Measurements from ENCODE around the gene SH3RF3. TPM values are rescaled to one million over a fixed set of nuclear protein-coding genes. Genes with fewer than 3 reads are reported as not detected.

The SH3RF3 gene
- total and polyA plus RNA-seq, 5 donors from 2014 or later = 0.16 to 1.6 (median 0.76) TPM

- Histone ChIP-seq H3K36me3 (ENCODE audit: control insufficient read depth, insufficient read depth, low read length) (no peaks in the 10 kb centered on the region), H3K9me3 (ENCODE audit: control insufficient read depth in 2 of 2, low read length in 2 of 2) (no peaks in the 10 kb centered on the region), H3K4me3 (ENCODE audit: low read depth, low read length) (no peak overlapping the region), H3K27me3 (ENCODE audit: control insufficient read depth, insufficient read depth, low read length) (no peaks in the 10 kb centered on the region), H3K4me1 (ENCODE audit: control insufficient read depth, insufficient read depth, low read length, poor library complexity, severe bottlenecking) (no peaks in the 10 kb centered on the region), H3K27ac (ENCODE audit: insufficient read depth, low read length, poor library complexity, severe bottlenecking) (no peak overlapping the region)
- peaks cover 5% of the 10 kb centered on the region for H3K36me3 Mint-ChIP-seq
- H3K4me1 Mint-ChIP-seq = peaks cover 0 to 6% (median under 1%) of the 10 kb centered on the region in 4 donors
- H3K27me3 Mint-ChIP-seq = no peaks in the 10 kb centered on the region
- DNase-seq = no peak
- H3K9me3 Mint-ChIP-seq = no peaks in the 10 kb centered on the region
- no peak overlapping the region for H3K4me3 Mint-ChIP-seq
- no peak overlapping the region for H3K27ac Mint-ChIP-seq
- ATAC-seq (ENCODE audit: low read depth in 2 of 2) = no peak
Observed at GRCh38 chr2:109409321-109410038, 280.5 kb downstream of the SH3RF3 start.

- H3K27ac Mint-ChIP-seq = no peak overlapping the region
Observed at GRCh38 chr2:109410039-109410815, 281.2 kb downstream of the SH3RF3 start.

GRCh38 chr2:109411640-109412325, 282.8 kb downstream of the SH3RF3 start:
- ATAC-seq (ENCODE audit: low read depth in 2 of 2) = no peak
- H3K27ac ChIP-seq (ENCODE audit: insufficient read depth, low read length, poor library complexity, severe bottlenecking) = no peak overlapping the region
- H3K27me3 ChIP-seq (ENCODE audit: control insufficient read depth, insufficient read depth, low read length) = no peaks in the 10 kb centered on the region
- no peaks in the 10 kb centered on the region for H3K36me3 Mint-ChIP-seq
- DNase-seq = no peak
- no peak overlapping the region for H3K27ac Mint-ChIP-seq
- H3K9me3 ChIP-seq (ENCODE audit: control insufficient read depth in 2 of 2, low read length in 2 of 2) = no peaks in the 10 kb centered on the region
- no peaks in the 10 kb centered on the region for H3K4me1 ChIP-seq (ENCODE audit: control insufficient read depth, insufficient read depth, low read length, poor library complexity, severe bottlenecking)
- H3K4me3 ChIP-seq (ENCODE audit: low read depth, low read length) = no peak overlapping the region
- peaks cover 0 to 4% (median under 1%) of the 10 kb centered on the region in 4 donors for H3K4me1 Mint-ChIP-seq
- no peak overlapping the region for H3K4me3 Mint-ChIP-seq
- no peaks in the 10 kb centered on the region for H3K9me3 Mint-ChIP-seq
- H3K36me3 ChIP-seq (ENCODE audit: control insufficient read depth, insufficient read depth, low read length) = no peaks in the 10 kb centered on the region
- H3K27me3 Mint-ChIP-seq = no peaks in the 10 kb centered on the region

More at GRCh38 chr2:109410039-109410815, 281.2 kb downstream of the SH3RF3 start:
- H3K9me3 Mint-ChIP-seq = no peaks in the 10 kb centered on the region
- Histone ChIP-seq H3K4me3 (ENCODE audit: low read depth, low read length) (no peak overlapping the region), H3K27me3 (ENCODE audit: control insufficient read depth, insufficient read depth, low read length) (no peaks in the 10 kb centered on the region), H3K9me3 (ENCODE audit: control insufficient read depth in 2 of 2, low read length in 2 of 2) (no peaks in the 10 kb centered on the region), H3K27ac (ENCODE audit: insufficient read depth, low read length, poor library complexity, severe bottlenecking) (no peak overlapping the region), H3K4me1 (ENCODE audit: control insufficient read depth, insufficient read depth, low read length, poor library complexity, severe bottlenecking) (no peaks in the 10 kb centered on the region), H3K36me3 (ENCODE audit: control insufficient read depth, insufficient read depth, low read length) (no peaks in the 10 kb centered on the region)
- peaks cover 0 to 4% (median under 1%) of the 10 kb centered on the region in 4 donors for H3K4me1 Mint-ChIP-seq
- H3K36me3 Mint-ChIP-seq = peaks cover 5% of the 10 kb centered on the region
- ATAC-seq (ENCODE audit: low read depth in 2 of 2) = no peak
- no peaks in the 10 kb centered on the region for H3K27me3 Mint-ChIP-seq
- no peak overlapping the region for H3K4me3 Mint-ChIP-seq
- no peak for DNase-seq

- Histone ChIP-seq H3K27ac (ENCODE audit: insufficient read depth, low read length, poor library complexity, severe bottlenecking) (no peak overlapping the region), H3K36me3 (ENCODE audit: control insufficient read depth, insufficient read depth, low read length) (no peaks in the 10 kb centered on the region), H3K9me3 (ENCODE audit: control insufficient read depth in 2 of 2, low read length in 2 of 2) (no peaks in the 10 kb centered on the region), H3K4me3 (ENCODE audit: low read depth, low read length) (no peak overlapping the region), H3K4me1 (ENCODE audit: control insufficient read depth, insufficient read depth, low read length, poor library complexity, severe bottlenecking) (no peaks in the 10 kb centered on the region), H3K27me3 (ENCODE audit: control insufficient read depth, insufficient read depth, low read length) (no peaks in the 10 kb centered on the region)
- DNase-seq (no peak), ATAC-seq (ENCODE audit: low read depth in 2 of 2) (no peak)
- Mint-ChIP-seq H3K4me1 (peaks cover 0 to 2% (median under 1%) of the 10 kb centered on the region in 4 donors), H3K27me3 (no peaks in the 10 kb centered on the region), H3K27ac (no peak overlapping the region), H3K4me3 (no peak overlapping the region), H3K9me3 (no peaks in the 10 kb centered on the region), H3K36me3 (no peaks in the 10 kb centered on the region)
Observed at GRCh38 chr2:109415581-109416013, 286.6 kb downstream of the SH3RF3 start.

- no peaks in the 10 kb centered on the region for H3K9me3 ChIP-seq (ENCODE audit: control insufficient read depth in 2 of 2, low read length in 2 of 2)
Observed at GRCh38 chr2:109417701-109418335, 288.8 kb downstream of the SH3RF3 start.

GRCh38 chr2:109418716-109419115, 289.7 kb downstream of the SH3RF3 start:
- no peak for ATAC-seq (ENCODE audit: low read depth in 2 of 2)
- no peaks in the 10 kb centered on the region for H3K36me3 ChIP-seq (ENCODE audit: control insufficient read depth, insufficient read depth, low read length)
- no peak for DNase-seq
- Mint-ChIP-seq H3K36me3 (peaks cover 2% of the 10 kb centered on the region), H3K27me3 (no peaks in the 10 kb centered on the region), H3K4me1 (peaks cover 0 to 2% (median 0%) of the 10 kb centered on the region in 4 donors), H3K4me3 (peak overlapping the region in 1 of 4 donors; percentile 2), H3K9me3 (no peaks in the 10 kb centered on the region), H3K27ac (peak overlapping the region in 1 of 3 donors; percentile 45)
- no peaks in the 10 kb centered on the region for H3K4me1 ChIP-seq (ENCODE audit: control insufficient read depth, insufficient read depth, low read length, poor library complexity, severe bottlenecking)
- no peaks in the 10 kb centered on the region for H3K9me3 ChIP-seq (ENCODE audit: control insufficient read depth in 2 of 2, low read length in 2 of 2)
- no peak overlapping the region for H3K27ac ChIP-seq (ENCODE audit: insufficient read depth, low read length, poor library complexity, severe bottlenecking)
- no peaks in the 10 kb centered on the region for H3K27me3 ChIP-seq (ENCODE audit: control insufficient read depth, insufficient read depth, low read length)
- H3K4me3 ChIP-seq (ENCODE audit: low read depth, low read length) = no peak overlapping the region

More at GRCh38 chr2:109417701-109418335, 288.8 kb downstream of the SH3RF3 start:
- Mint-ChIP-seq H3K27ac (no peak overlapping the region), H3K36me3 (no peaks in the 10 kb centered on the region), H3K4me3 (no peak overlapping the region), H3K9me3 (no peaks in the 10 kb centered on the region), H3K27me3 (no peaks in the 10 kb centered on the region), H3K4me1 (peaks cover 0 to 2% (median under 1%) of the 10 kb centered on the region in 4 donors)
- DNase-seq = no peak
- ATAC-seq (ENCODE audit: low read depth in 2 of 2) = no peak
- H3K27ac ChIP-seq (ENCODE audit: insufficient read depth, low read length, poor library complexity, severe bottlenecking) = no peak overlapping the region
- H3K4me3 ChIP-seq (ENCODE audit: low read depth, low read length) = no peak overlapping the region
- H3K36me3 ChIP-seq (ENCODE audit: control insufficient read depth, insufficient read depth, low read length) = no peaks in the 10 kb centered on the region
- H3K27me3 ChIP-seq (ENCODE audit: control insufficient read depth, insufficient read depth, low read length) = no peaks in the 10 kb centered on the region
- no peaks in the 10 kb centered on the region for H3K4me1 ChIP-seq (ENCODE audit: control insufficient read depth, insufficient read depth, low read length, poor library complexity, severe bottlenecking)

GRCh38 chr2:109419171-109419756, 290.3 kb downstream of the SH3RF3 start:
- Histone ChIP-seq H3K27me3 (ENCODE audit: control insufficient read depth, insufficient read depth, low read length) (no peaks in the 10 kb centered on the region), H3K27ac (ENCODE audit: insufficient read depth, low read length, poor library complexity, severe bottlenecking) (no peak overlapping the region), H3K36me3 (ENCODE audit: control insufficient read depth, insufficient read depth, low read length) (no peaks in the 10 kb centered on the region), H3K9me3 (ENCODE audit: control insufficient read depth in 2 of 2, low read length in 2 of 2) (no peaks in the 10 kb centered on the region), H3K4me1 (ENCODE audit: control insufficient read depth, insufficient read depth, low read length, poor library complexity, severe bottlenecking) (no peaks in the 10 kb centered on the region), H3K4me3 (ENCODE audit: low read depth, low read length) (no peak overlapping the region)
- Mint-ChIP-seq H3K4me1 (peaks cover 0 to 2% (median 0%) of the 10 kb centered on the region in 4 donors), H3K27me3 (no peaks in the 10 kb centered on the region), H3K9me3 (no peaks in the 10 kb centered on the region), H3K27ac (peak overlapping the region in 1 of 3 donors; percentile 45), H3K36me3 (peaks cover 4% of the 10 kb centered on the region), H3K4me3 (no peak overlapping the region)
- DNase-seq (no peak), ATAC-seq (ENCODE audit: low read depth in 2 of 2) (no peak)
